Keratinocyte (primary cell): Measurements from ENCODE around the gene PCDHGA10. TPM values are rescaled to one million over a fixed set of nuclear protein-coding genes. Genes with fewer than 3 reads are reported as not detected.

ENCODE experiments used
- DNase-seq: peaks from one replicate; pipeline ENCODE4 v3.0.0-alpha.2; 2011; ENCODE audit warnings: low read depth, missing footprints, low spot score
- FAIRE-seq: peaks from 2 replicates; lab custom pipeline; 2011; peaks lifted over from hg19 to GRCh38; lab: Jason Lieb, UNC
- H2AFZ ChIP-seq: 2 replicates; pipeline ENCODE4 v1.6.0; 2012; ENCODE audit warnings: low read length, control low read depth, inconsistent platforms; ENCODE audit not compliant: control insufficient read depth
- H3K27ac ChIP-seq: 2 replicates; pipeline ENCODE4 v1.5.1; 2011; ENCODE audit warnings: low read length; ENCODE audit not compliant: control insufficient read depth, insufficient read depth
- H3K27me3 ChIP-seq: 3 replicates; pipeline ENCODE4 v1.6.0; 2011; ENCODE audit warnings: low read length; ENCODE audit not compliant: control insufficient read depth, insufficient read depth; ENCODE audit errors: extremely low read depth
- H3K36me3 ChIP-seq, 2 experiments: 2 replicates in 1 of 2; 3 replicates in 1 of 2; pipeline ENCODE4 v1.5.1; 2011; ENCODE audit warnings: low read length in 2 of 2, mild to moderate bottlenecking in 1 of 2; ENCODE audit not compliant: control insufficient read depth in 2 of 2, insufficient read depth in 2 of 2; ENCODE audit errors: extremely low read depth in 1 of 2
- H3K4me1 ChIP-seq: 3 replicates; pipeline ENCODE4 v1.5.1; 2011; ENCODE audit warnings: low read length; ENCODE audit not compliant: control insufficient read depth, insufficient read depth; ENCODE audit errors: extremely low read depth
- H3K4me2 ChIP-seq: 3 replicates; pipeline ENCODE4 v1.6.0; 2011; ENCODE audit warnings: low read depth, low read length; ENCODE audit not compliant: control insufficient read depth, insufficient read depth; ENCODE audit errors: extremely low read depth
- H3K4me3 ChIP-seq, 3 experiments: fragments of 200-600 bp in 1 of 3; sonication (generic) in 1 of 3; 2 replicates in 2 of 3; 3 replicates in 1 of 3; pipeline ENCODE4 v1.5.1; 2011 to 2016; ENCODE audit warnings: low read length in 3 of 3, mild to moderate bottlenecking in 3 of 3, control low read depth in 2 of 3, inconsistent platforms in 1 of 3, low read depth in 1 of 3, mixed read lengths in 1 of 3, mixed run types in 1 of 3, moderate library complexity in 1 of 3; ENCODE audit not compliant: control insufficient read depth in 2 of 3, insufficient read depth in 2 of 3; ENCODE audit errors: extremely low read depth in 1 of 3
- H3K79me2 ChIP-seq: 2 replicates; pipeline ENCODE4 v1.6.0; 2012; ENCODE audit warnings: low read length; ENCODE audit not compliant: control insufficient read depth, insufficient read depth
- H3K9ac ChIP-seq: 3 replicates; pipeline ENCODE4 v1.6.0; 2011; ENCODE audit warnings: low read length; ENCODE audit not compliant: control insufficient read depth, insufficient read depth; ENCODE audit errors: extremely low read depth
- H3K9me1 ChIP-seq: 3 replicates; pipeline ENCODE4 v1.6.0; 2011; ENCODE audit warnings: low read length; ENCODE audit not compliant: control insufficient read depth, insufficient read depth; ENCODE audit errors: extremely low read depth
- H3K9me3 ChIP-seq: 2 replicates; pipeline ENCODE4 v1.5.1; 2012; ENCODE audit warnings: low read depth, low read length; ENCODE audit not compliant: control insufficient read depth
- H4K20me1 ChIP-seq: 3 replicates; pipeline ENCODE4 v1.6.0; 2011; ENCODE audit warnings: low read length; ENCODE audit not compliant: control insufficient read depth, insufficient read depth; ENCODE audit errors: extremely low read depth
- CTCF ChIP-seq, 3 experiments: IDR thresholded peaks in 1 of 3; conservative IDR thresholded peaks in 1 of 3; optimal IDR thresholded peaks in 1 of 3; 2 replicates in 2 of 3; 3 replicates in 1 of 3; pipeline versions ENCODE3 to v1.5.1; 2011; ENCODE audit warnings: low read length in 3 of 3, mild to moderate bottlenecking in 3 of 3, moderate library complexity in 2 of 3, control low read depth in 1 of 3, inconsistent platforms in 1 of 3; ENCODE audit not compliant: insufficient read depth in 2 of 3; ENCODE audit errors: extremely low read depth in 1 of 3
- EZH2 ChIP-seq: IDR thresholded peaks from one replicate; pipeline ENCODE4 v1.6.1; 2012; ENCODE audit warnings: inconsistent platforms, mild to moderate bottlenecking, low read length, moderate library complexity
- dilution Hi-C: fragments of 300-500 bp; cut with MboI; formaldehyde crosslinking; loops from one replicate; pipeline ENCODE4 v1.7.0; 2020; ENCODE audit warnings: low sequenced_read_pairs; ENCODE audit not compliant: extremely low pct_ligation_motif_present
- polyA plus RNA-seq, 5 experiments: library from polyadenylated mRNA; depleted of rRNA in 3 of 5; stranded (reverse) in 3 of 5; stranded (forward) in 1 of 5; unstranded in 1 of 5; fragments of >200 nt; gene quantifications; 1 replicate in 1 of 5; 2 replicates in 3 of 5; 3 replicates in 1 of 5; pipeline versions ENCODE4 v1.2.1 to v1.2.3, GENCODE V29; 2011 to 2012; ENCODE audit warnings: missing spikeins in 2 of 5, low read depth in 1 of 5, low replicate concordance in 1 of 5

Gene PCDHGA10
- polyA plus RNA-seq, 1 donor (not counting 4 experiments of a cell fraction or from before 2014, with no cell fraction given): 1.3 TPM

DNA sequence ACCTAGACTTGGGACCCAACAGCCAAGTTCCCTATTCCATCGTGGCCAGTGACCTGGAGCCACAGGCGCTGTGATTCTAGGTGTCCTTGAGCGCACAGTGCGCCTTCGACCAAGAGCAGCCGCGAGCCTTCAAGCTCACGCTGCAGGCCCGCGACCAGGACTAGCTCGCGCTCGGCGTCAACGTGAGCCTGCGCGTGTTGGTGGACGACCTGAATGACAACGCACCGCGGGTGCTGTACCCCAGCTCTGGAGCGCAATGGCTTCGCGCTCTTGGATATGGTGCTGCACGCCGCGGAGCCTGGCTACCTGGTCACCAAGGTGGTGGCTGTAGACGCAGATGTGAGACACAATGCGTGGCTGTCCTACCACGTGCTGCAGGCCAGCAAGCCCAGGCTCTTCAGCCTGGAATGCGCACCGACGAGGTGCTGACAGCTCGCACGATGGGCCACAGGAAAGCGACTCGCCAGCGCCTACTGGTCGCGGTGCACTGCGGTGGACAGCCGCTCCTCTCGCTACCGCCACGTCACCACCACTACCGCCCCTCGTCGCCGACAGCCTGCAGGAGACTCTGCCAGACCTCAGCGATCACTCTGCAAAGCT is 28.9 kb downstream of the PCDHGA10 start:
- TF ChIP-seq CTCF (optimal IDR thresholded peaks at IDR 0.05 in 1 of 3, IDR thresholded peaks at IDR 0.05 in 1 of 3, conservative IDR thresholded peaks at IDR 0.05 in 1 of 3; ENCODE audit: extremely low read depth in 1 of 3, insufficient read depth in 2 of 3, low read length in 3 of 3): no peak
- no peak for TF ChIP-seq EZH2
- Histone ChIP-seq H3K9me3 (peaks cover 7% of the 10 kb centered on the region), H3K79me2 (no peaks in the 10 kb centered on the region), H3K27ac (no peak overlapping the region), H2AFZ (no peak overlapping the region), H4K20me1 (no peaks in the 10 kb centered on the region), H3K4me3 (no peak overlapping the region), H3K4me1 (no peaks in the 10 kb centered on the region), H3K36me3 (no peaks in the 10 kb centered on the region), H3K27me3 (no peaks in the 10 kb centered on the region), H3K9me1 (no peaks in the 10 kb centered on the region), H3K4me2 (no peak overlapping the region), H3K9ac (no peak overlapping the region)
- no peak for FAIRE-seq
- dilution Hi-C loops: no loop called here
- DNase-seq: no peak

GRCh38 chr5:141465351-141465750 is 52.6 kb downstream of the PCDHGA10 start:
- TF ChIP-seq EZH2 (no peak), CTCF (optimal IDR thresholded peaks at IDR 0.05 in 1 of 3, IDR thresholded peaks at IDR 0.05 in 1 of 3, conservative IDR thresholded peaks at IDR 0.05 in 1 of 3; ENCODE audit: extremely low read depth in 1 of 3, insufficient read depth in 2 of 3, low read length in 3 of 3) (no peak)
- FAIRE-seq (no peak), DNase-seq (no peak)
- Histone ChIP-seq H3K27me3 (no peaks in the 10 kb centered on the region), H3K9me1 (no peaks in the 10 kb centered on the region), H4K20me1 (no peaks in the 10 kb centered on the region), H3K27ac (no peak overlapping the region), H3K9me3 (no peaks in the 10 kb centered on the region), H3K4me1 (no peaks in the 10 kb centered on the region), H3K9ac (no peak overlapping the region), H3K4me2 (no peak overlapping the region), H3K36me3 (no peaks in the 10 kb centered on the region), H2AFZ (no peak overlapping the region), H3K79me2 (no peaks in the 10 kb centered on the region), H3K4me3 (no peak overlapping the region)
- dilution Hi-C loops: no loop called here

Other genes with a start within 250 kb of the PCDHGA10 start
- not detected in 3 replicates for gene PCDHB7, start 240.3 kb upstream of the PCDHGA10 start, polyA plus RNA-seq
- not detected in 3 replicates for gene PCDHB8, start 235.2 kb upstream of the PCDHGA10 start, polyA plus RNA-seq
- gene PCDHB16, start 230.6 kb upstream of the PCDHGA10 start, polyA plus RNA-seq: 0.02 to 0.09 TPM (median 0.07 TPM) in 3 replicates
- 0.01 TPM in 1 of 3 replicates, not detected in the others for gene PCDHB9, start 225.8 kb upstream of the PCDHGA10 start, polyA plus RNA-seq
- gene PCDHB10, start 220.6 kb upstream of the PCDHGA10 start, polyA plus RNA-seq: 0.04 to 0.07 TPM (median 0.05 TPM) in 3 replicates
- not detected in 3 replicates for gene PCDHB11, start 213.4 kb upstream of the PCDHGA10 start, polyA plus RNA-seq
- 0.03 TPM in 1 of 3 replicates, not detected in the others for gene PCDHB12, start 204.3 kb upstream of the PCDHGA10 start, polyA plus RNA-seq
- gene PCDHB13, start 199.1 kb upstream of the PCDHGA10 start, polyA plus RNA-seq: 0.07 to 0.13 TPM (median 0.09 TPM) in 3 replicates
- 0.13 to 0.41 TPM (median 0.20 TPM) in 3 replicates for gene PCDHB14, start 189.6 kb upstream of the PCDHGA10 start, polyA plus RNA-seq
- gene PCDHB15, start 167.6 kb upstream of the PCDHGA10 start, polyA plus RNA-seq: 0.03 to 0.31 TPM (median 0.09 TPM) in 3 replicates
- not detected in 3 replicates for gene SLC25A2, start 108.9 kb upstream of the PCDHGA10 start, polyA plus RNA-seq
- 37.5 to 58.9 TPM (median 47.5 TPM) in 3 replicates for gene TAF7, start 92.2 kb upstream of the PCDHGA10 start, polyA plus RNA-seq
- gene PCDHGA1, start 82.5 kb upstream of the PCDHGA10 start, polyA plus RNA-seq: 0.08 to 0.17 TPM (median 0.09 TPM) in 3 replicates
- gene PCDHGA2, start 74.2 kb upstream of the PCDHGA10 start, polyA plus RNA-seq: 0.14 to 0.37 TPM (median 0.35 TPM) in 3 replicates
- 0.03 to 0.05 TPM in 2 of 3 replicates, not detected in the other for gene PCDHGA3, start 69.2 kb upstream of the PCDHGA10 start, polyA plus RNA-seq
- 0.08 to 0.15 TPM (median 0.09 TPM) in 3 replicates for gene PCDHGB1, start 62.9 kb upstream of the PCDHGA10 start, polyA plus RNA-seq
- 0.05 to 0.15 TPM (median 0.14 TPM) in 3 replicates for gene PCDHGA4, start 58.0 kb upstream of the PCDHGA10 start, polyA plus RNA-seq
- gene PCDHGB2, start 53.0 kb upstream of the PCDHGA10 start, polyA plus RNA-seq: 0.12 to 0.15 TPM (median 0.12 TPM) in 3 replicates
- 0.01 to 0.07 TPM (median 0.06 TPM) in 3 replicates for gene PCDHGA5, start 48.8 kb upstream of the PCDHGA10 start, polyA plus RNA-seq
- 0.17 to 0.28 TPM (median 0.18 TPM) in 3 replicates for gene PCDHGB3, start 42.7 kb upstream of the PCDHGA10 start, polyA plus RNA-seq
- gene PCDHGA6, start 39.1 kb upstream of the PCDHGA10 start, polyA plus RNA-seq: 0.16 to 0.36 TPM (median 0.28 TPM) in 3 replicates
- 0.13 to 0.24 TPM (median 0.14 TPM) in 3 replicates for gene PCDHGA7, start 30.2 kb upstream of the PCDHGA10 start, polyA plus RNA-seq
- gene PCDHGB4, start 25.3 kb upstream of the PCDHGA10 start, polyA plus RNA-seq: 1.6 to 2.7 TPM (median 2.4 TPM) in 3 replicates
- gene PCDHGA8, start 20.4 kb upstream of the PCDHGA10 start, polyA plus RNA-seq: 0.08 to 0.09 TPM (median 0.09 TPM) in 3 replicates
- 1.8 to 4.3 TPM (median 1.9 TPM) in 3 replicates for gene PCDHGB5, start 15.0 kb upstream of the PCDHGA10 start, polyA plus RNA-seq
- 0.24 to 0.35 TPM (median 0.28 TPM) in 3 replicates for gene PCDHGA9, start 10.2 kb upstream of the PCDHGA10 start, polyA plus RNA-seq
- gene PCDHGB6, start 5.0 kb upstream of the PCDHGA10 start, polyA plus RNA-seq: 0.19 to 0.30 TPM (median 0.23 TPM) in 3 replicates
- 0.66 to 1.1 TPM (median 0.69 TPM) in 3 replicates for gene PCDHGB7, start 4.7 kb downstream of the PCDHGA10 start, polyA plus RNA-seq
- 1.4 to 2.5 TPM (median 1.4 TPM) in 3 replicates for gene PCDHGA11, start 8.1 kb downstream of the PCDHGA10 start, polyA plus RNA-seq
- 0.69 to 1.9 TPM (median 1.0 TPM) in 3 replicates for gene PCDHGA12, start 17.5 kb downstream of the PCDHGA10 start, polyA plus RNA-seq
- gene PCDHGC3, start 63.0 kb downstream of the PCDHGA10 start, polyA plus RNA-seq: 9.8 to 45.1 TPM (median 15.2 TPM) in 3 replicates
- gene PCDHGC4, start 72.0 kb downstream of the PCDHGA10 start, polyA plus RNA-seq: 0.12 to 0.15 TPM (median 0.13 TPM) in 3 replicates
- gene PCDHGC5, start 76.1 kb downstream of the PCDHGA10 start, polyA plus RNA-seq: 0.77 to 1.6 TPM (median 1.5 TPM) in 3 replicates
- gene DIAPH1, start 206.0 kb downstream of the PCDHGA10 start, polyA plus RNA-seq: 64.7 to 130 TPM (median 72.0 TPM) in 3 replicates
- 93.6 to 97.4 TPM (median 96.0 TPM) in 3 replicates for gene HDAC3, start 223.9 kb downstream of the PCDHGA10 start, polyA plus RNA-seq
- gene RELL2, start 224.0 kb downstream of the PCDHGA10 start, polyA plus RNA-seq: 8.9 to 11.1 TPM (median 10.2 TPM) in 3 replicates
- 9.7 to 17.1 TPM (median 13.5 TPM) in 3 replicates for gene FCHSD1, start 238.4 kb downstream of the PCDHGA10 start, polyA plus RNA-seq